Osteoblast (primary cell): ENCODE results near the gene INTS12. TPM values are rescaled to one million over a fixed set of nuclear protein-coding genes. Genes with fewer than 3 reads are reported as not detected.

ENCODE experiments used
- DNase-seq: peaks from one replicate; pipeline ENCODE4 v3.0.0; 2011; ENCODE audit warnings: low spot score, mixed read lengths; ENCODE audit not compliant: insufficient read length; ENCODE audit errors: missing footprints
- H2AFZ ChIP-seq: 2 replicates; pipeline ENCODE4 v1.6.0; 2011; ENCODE audit warnings: mild to moderate bottlenecking, low read length
- H3K27ac ChIP-seq: 2 replicates; pipeline ENCODE4 v1.5.1; 2011; ENCODE audit warnings: mild to moderate bottlenecking, low read depth, low read length, moderate library complexity
- H3K27me3 ChIP-seq: 2 replicates; pipeline ENCODE4 v1.6.0; 2012; ENCODE audit warnings: mild to moderate bottlenecking, control low read depth, inconsistent platforms, low read length, moderate library complexity; ENCODE audit not compliant: insufficient read depth
- H3K36me3 ChIP-seq: 2 replicates; pipeline ENCODE4 v1.5.1; 2011; ENCODE audit warnings: mild to moderate bottlenecking, low read length, control low read depth, moderate library complexity; ENCODE audit not compliant: insufficient read depth
- H3K4me1 ChIP-seq: 2 replicates; pipeline ENCODE4 v1.5.1; 2011; ENCODE audit warnings: mild to moderate bottlenecking, low read length, control low read depth, moderate library complexity; ENCODE audit not compliant: insufficient read depth
- H3K4me2 ChIP-seq: 2 replicates; pipeline ENCODE4 v1.6.0; 2011; ENCODE audit warnings: mild to moderate bottlenecking, low read length; ENCODE audit not compliant: insufficient read depth
- H3K4me3 ChIP-seq: fragments of 200-600 bp; sonication (generic); 3 replicates; pipeline ENCODE4 v1.5.1; 2012; ENCODE audit warnings: mild to moderate bottlenecking, low read length, inconsistent platforms; ENCODE audit not compliant: insufficient read depth
- H3K79me2 ChIP-seq: 2 replicates; pipeline ENCODE4 v1.6.0; 2012; ENCODE audit warnings: mild to moderate bottlenecking, low read length, control low read depth, inconsistent platforms; ENCODE audit not compliant: insufficient read depth
- H3K9me3 ChIP-seq: 2 replicates; pipeline ENCODE4 v1.5.1; 2011; ENCODE audit warnings: low read depth, low read length, control low read depth
- H4K20me1 ChIP-seq: 2 replicates; pipeline ENCODE4 v1.6.0; 2012; ENCODE audit warnings: mild to moderate bottlenecking, low read length, control low read depth; ENCODE audit not compliant: insufficient read depth
- total RNA-seq: library from RNA; depleted of rRNA; stranded (reverse); fragments of >200 nt; gene quantifications from 2 replicates; pipeline ENCODE4 v1.2.3, GENCODE V29; 2012
- TF ChIP-seq, protein P1 (sequence below): IDR thresholded peaks from 2 replicates; pipeline ENCODE4 v1.5.1; 2011; ENCODE audit warnings: mild to moderate bottlenecking, low read depth, low read length, moderate library complexity; ENCODE audit errors: extremely low read depth

INTS12 gene
- total RNA-seq, 1 donor = 14.8 TPM

DNA sequence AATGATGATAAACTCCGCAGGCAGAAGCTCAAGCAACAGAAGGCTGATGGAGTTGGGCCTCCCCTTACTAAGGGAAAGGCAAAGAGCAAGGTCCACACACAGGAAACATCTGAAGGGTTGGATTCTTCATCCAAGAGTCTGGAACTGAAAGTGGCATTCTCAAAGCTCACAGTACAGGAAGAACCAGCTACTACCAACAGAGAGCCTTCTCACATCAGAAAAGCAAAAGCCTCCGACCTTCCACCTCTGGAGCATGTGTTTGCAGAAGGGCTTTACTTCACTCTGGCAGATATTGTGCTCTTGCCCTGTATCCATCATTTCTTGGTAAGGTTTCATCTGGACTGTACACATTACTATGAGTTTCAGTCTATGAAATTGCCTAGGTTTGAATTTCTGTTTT is 10.7 kb upstream of the INTS12 start:
- Histone ChIP-seq H3K36me3 (peaks cover 3% of the 10 kb centered on the region), H3K4me2 (no peak overlapping the region), H3K9me3 (no peaks in the 10 kb centered on the region), H3K27me3 (no peaks in the 10 kb centered on the region), H2AFZ (no peak overlapping the region), H3K4me1 (peaks cover 1% of the 10 kb centered on the region), H4K20me1 (no peaks in the 10 kb centered on the region), H3K4me3 (no peak overlapping the region), H3K79me2 (peaks cover 6% of the 10 kb centered on the region), H3K27ac (no peak overlapping the region)
- no peak for DNase-seq
- TF ChIP-seq, protein P1, sequence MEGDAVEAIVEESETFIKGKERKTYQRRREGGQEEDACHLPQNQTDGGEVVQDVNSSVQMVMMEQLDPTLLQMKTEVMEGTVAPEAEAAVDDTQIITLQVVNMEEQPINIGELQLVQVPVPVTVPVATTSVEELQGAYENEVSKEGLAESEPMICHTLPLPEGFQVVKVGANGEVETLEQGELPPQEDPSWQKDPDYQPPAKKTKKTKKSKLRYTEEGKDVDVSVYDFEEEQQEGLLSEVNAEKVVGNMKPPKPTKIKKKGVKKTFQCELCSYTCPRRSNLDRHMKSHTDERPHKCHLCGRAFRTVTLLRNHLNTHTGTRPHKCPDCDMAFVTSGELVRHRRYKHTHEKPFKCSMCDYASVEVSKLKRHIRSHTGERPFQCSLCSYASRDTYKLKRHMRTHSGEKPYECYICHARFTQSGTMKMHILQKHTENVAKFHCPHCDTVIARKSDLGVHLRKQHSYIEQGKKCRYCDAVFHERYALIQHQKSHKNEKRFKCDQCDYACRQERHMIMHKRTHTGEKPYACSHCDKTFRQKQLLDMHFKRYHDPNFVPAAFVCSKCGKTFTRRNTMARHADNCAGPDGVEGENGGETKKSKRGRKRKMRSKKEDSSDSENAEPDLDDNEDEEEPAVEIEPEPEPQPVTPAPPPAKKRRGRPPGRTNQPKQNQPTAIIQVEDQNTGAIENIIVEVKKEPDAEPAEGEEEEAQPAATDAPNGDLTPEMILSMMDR = no peak

DNA sequence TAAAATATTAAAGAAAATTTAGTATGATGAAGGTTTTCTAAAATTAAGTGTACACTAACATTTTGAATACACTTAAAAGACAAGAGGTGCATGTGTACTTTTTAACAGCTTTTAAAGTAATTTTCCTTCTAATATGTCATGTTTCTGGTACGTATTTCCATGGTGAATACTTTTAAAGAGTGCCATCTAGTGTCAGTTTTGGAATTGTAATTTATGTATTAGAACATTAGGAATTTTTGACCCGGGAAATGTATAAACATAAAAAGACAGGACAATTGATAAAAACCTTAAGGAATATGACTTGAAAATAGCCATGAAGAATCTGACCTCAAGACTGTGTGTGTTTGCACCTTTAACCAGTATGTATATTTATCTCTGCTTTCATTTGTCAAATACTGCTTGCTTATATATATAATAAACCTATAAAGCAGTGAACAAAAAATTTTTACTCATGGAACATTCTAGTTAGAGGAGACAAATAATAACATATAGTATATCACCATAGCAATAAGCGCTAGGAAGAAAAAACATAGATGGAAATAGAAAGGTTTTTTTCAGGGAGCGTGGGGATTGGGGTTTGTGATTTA is 7.3 kb upstream of the INTS12 start:
- Histone ChIP-seq H3K27me3 (no peaks in the 10 kb centered on the region), H4K20me1 (no peaks in the 10 kb centered on the region), H2AFZ (no peak overlapping the region), H3K36me3 (peaks cover 3% of the 10 kb centered on the region), H3K79me2 (peaks cover 18% of the 10 kb centered on the region), H3K4me2 (no peak overlapping the region), H3K4me3 (no peak overlapping the region), H3K9me3 (no peaks in the 10 kb centered on the region), H3K4me1 (peaks cover 9% of the 10 kb centered on the region), H3K27ac (no peak overlapping the region)
- no peak for DNase-seq
- TF ChIP-seq, protein P1 = peak; percentile 48

DNA sequence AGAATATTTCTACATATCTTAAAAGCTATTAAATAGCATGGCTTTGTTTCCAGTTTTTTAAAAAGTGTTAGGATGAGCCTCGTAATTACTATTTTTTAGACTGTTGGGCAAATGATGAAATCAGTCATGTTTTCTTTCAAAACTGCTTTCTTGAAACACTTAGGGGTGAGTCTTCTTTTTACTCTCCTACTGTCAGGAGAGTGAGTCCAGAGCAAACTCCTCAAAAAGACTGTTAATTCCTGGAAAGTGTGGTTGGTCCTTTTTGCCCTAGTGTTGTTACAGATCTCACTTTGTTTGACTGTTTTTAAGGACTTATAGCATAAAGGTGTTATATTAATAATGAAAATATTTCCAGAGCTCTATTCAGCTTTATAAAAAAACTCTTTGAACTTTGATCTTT is 6.4 kb upstream of the INTS12 start:
- DNase-seq = no peak

DNA sequence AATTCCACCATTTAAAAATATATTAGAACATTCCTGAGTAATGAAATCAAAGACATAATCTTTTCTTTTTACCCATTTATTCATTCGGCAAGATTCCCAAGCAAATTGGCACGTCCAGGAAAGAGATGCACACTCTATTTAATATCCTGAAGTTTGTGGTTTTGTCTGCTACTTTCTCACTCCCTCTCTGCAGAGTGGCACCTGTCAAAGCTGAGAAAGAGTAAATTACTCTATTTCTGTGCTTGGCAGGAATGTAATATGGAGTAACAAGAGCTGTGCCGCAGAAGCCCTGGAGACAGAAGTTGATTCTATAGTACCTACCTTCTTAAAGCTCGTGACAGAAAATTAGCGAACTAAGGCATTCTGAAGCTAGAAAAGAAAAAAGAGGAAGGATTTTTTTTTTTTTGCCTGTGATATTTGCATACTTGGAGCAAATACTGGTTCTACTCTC is 5.6 kb upstream of the INTS12 start:
- Histone ChIP-seq H4K20me1 (no peaks in the 10 kb centered on the region), H3K36me3 (peaks cover under 1% of the 10 kb centered on the region), H3K4me3 (peak overlapping the region; percentile 37), H3K27ac (no peak overlapping the region), H3K4me2 (peak overlapping the region; percentile 62), H3K4me1 (peaks cover 15% of the 10 kb centered on the region), H3K79me2 (peaks cover 30% of the 10 kb centered on the region), H3K9me3 (no peaks in the 10 kb centered on the region), H3K27me3 (no peaks in the 10 kb centered on the region), H2AFZ (peak overlapping the region; percentile 47)
- DNase-seq = no peak
- TF ChIP-seq, protein P1 = no peak

More for the DNA sequence above, 6.4 kb upstream of the INTS12 start:
- TF ChIP-seq, protein P1 = no peak
- peaks cover 9% of the 10 kb centered on the region for H3K4me1 ChIP-seq
- no peaks in the 10 kb centered on the region for H4K20me1 ChIP-seq
- no peak overlapping the region for H2AFZ ChIP-seq
- no peaks in the 10 kb centered on the region for H3K27me3 ChIP-seq
- H3K9me3 ChIP-seq = no peaks in the 10 kb centered on the region
- no peak overlapping the region for H3K27ac ChIP-seq
- H3K36me3 ChIP-seq = peaks cover 3% of the 10 kb centered on the region
- H3K4me2 ChIP-seq = no peak overlapping the region
- H3K79me2 ChIP-seq = peaks cover 21% of the 10 kb centered on the region
- H3K4me3 ChIP-seq = no peak overlapping the region
